ENCODE data around the gene RBM17.

Gene RBM17

DNA sequence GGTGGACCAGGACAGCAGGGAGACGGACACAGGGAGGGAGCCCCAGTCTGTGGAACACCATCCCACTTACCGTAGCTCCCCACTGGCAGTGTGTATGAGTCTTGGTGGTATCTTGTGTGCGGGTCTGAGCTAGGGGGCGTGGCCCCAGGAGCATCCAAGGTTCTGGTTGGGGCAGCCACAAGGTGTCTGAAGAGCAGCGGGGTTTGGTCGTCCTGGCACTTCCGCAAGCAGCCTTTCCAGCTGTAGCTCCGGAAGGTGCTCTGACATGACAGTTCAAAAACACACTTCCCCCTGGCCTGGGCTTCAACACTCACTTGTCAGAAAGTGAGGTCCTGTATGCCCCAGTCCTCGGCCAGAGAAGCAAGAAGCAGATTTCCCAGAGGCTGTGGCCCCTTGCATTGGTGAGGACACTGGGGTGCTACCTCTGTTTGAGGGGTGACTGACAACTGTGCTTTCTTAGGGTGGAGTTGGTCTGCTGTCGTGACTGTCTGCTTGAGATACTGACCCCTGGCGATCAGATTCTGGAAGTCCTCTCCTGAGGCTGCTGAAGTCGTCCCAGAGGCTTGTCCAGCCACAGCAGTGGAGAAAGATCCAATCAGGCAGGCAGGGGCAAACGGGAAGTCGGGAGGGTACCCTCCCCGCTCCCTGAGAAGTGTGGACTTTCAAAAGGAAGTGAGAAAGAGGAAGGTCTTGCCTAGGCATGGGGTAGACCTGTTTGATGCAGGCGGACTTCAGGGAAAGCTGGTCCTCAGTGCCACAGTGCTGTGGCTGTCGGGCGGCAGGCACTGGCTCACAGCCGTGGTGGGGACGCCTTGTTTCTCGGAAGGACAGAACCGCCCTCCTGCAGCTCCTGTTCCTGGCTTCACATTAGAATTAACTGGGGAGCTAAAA lies 62.5 kb downstream of the RBM17 start:
- peak; percentile 81 for TF ChIP-seq CTCF (conservative IDR thresholded peaks at IDR 0.05; ENCODE audit: low read depth, low read length)
- no peak overlapping the region for H3K4me3 ChIP-seq (ENCODE audit: low read length)
- no peak for DNase-seq (ENCODE audit: low read depth)

- DNase-seq (ENCODE audit: low read depth), result no peak
- no peak overlapping the region for H3K4me3 ChIP-seq (ENCODE audit: low read length)
- no peak for TF ChIP-seq CTCF (conservative IDR thresholded peaks at IDR 0.05; ENCODE audit: low read depth, low read length)
Observed at GRCh38 chr10:6153845-6154244, 65.0 kb downstream of the RBM17 start.

GRCh38 chr10:6154566-6154965 lies 65.7 kb downstream of the RBM17 start:
- DNase-seq (ENCODE audit: low read depth), result no peak
- no peak for TF ChIP-seq CTCF (conservative IDR thresholded peaks at IDR 0.05; ENCODE audit: low read depth, low read length)
- no peak overlapping the region for H3K4me3 ChIP-seq (ENCODE audit: low read length)

DNA sequence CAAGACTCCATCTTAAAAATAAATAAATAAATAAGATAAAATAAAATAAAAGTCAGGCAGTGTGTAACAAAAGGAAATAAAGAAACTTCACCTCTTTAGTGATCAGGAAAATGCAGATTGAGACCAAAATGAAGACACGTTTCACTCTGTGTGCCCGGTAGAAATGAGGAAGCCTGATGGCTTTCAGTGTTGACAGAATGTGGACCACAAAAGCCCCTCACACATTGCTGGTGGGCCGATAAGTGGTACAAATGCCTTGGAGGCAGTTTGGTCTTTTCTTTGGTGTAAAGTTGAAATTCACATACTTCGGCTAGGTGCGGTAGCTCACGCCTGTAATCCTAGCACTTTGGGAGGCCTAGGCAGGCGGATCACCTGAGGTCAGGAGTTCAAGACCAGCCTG lies 69.4 kb downstream of the RBM17 start:
- DNase-seq (ENCODE audit: low read depth), result no peak
- TF ChIP-seq CTCF (conservative IDR thresholded peaks at IDR 0.05; ENCODE audit: low read depth, low read length), result no peak

GRCh38 chr10:6161921-6162320 lies 73.1 kb downstream of the RBM17 start:
- H3K4me3 ChIP-seq (ENCODE audit: low read length), result no peak overlapping the region
- DNase-seq (ENCODE audit: low read depth), result no peak
- no peak for TF ChIP-seq CTCF (conservative IDR thresholded peaks at IDR 0.05; ENCODE audit: low read depth, low read length)

More for the DNA sequence above, 69.4 kb downstream of the RBM17 start:
- no peak overlapping the region for H3K4me3 ChIP-seq (ENCODE audit: low read length)

- no peak for TF ChIP-seq CTCF (conservative IDR thresholded peaks at IDR 0.05; ENCODE audit: low read depth, low read length)
- peak overlapping the region; percentile 48 for H3K4me3 ChIP-seq (ENCODE audit: low read length)
- no peak for DNase-seq (ENCODE audit: low read depth)
Observed at GRCh38 chr10:6162589-6163356, 73.9 kb downstream of the RBM17 start.

Measured in retinal pigment epithelial cell (primary cell).